Muscle of arm (tissue), 12 donors: ENCODE results near the gene PRR3. TPM values are rescaled to one million over a fixed set of nuclear protein-coding genes. Genes with fewer than 3 reads are reported as not detected.
A peak's percentile ranks its signal among the peaks of the same experiment; 100 is the strongest.

Source experiments
- DNase-seq: peaks from one replicate; pipeline ENCODE4 v3.0.0-alpha.2; 2013
- polyA plus RNA-seq, 12 donors: library from polyadenylated mRNA; unstranded; fragments of 120-200 nt; gene quantifications; one replicate each; pipeline ENCODE4 v1.2.1, GENCODE V29; 2013; ENCODE audit not compliant: insufficient read length in 12 of 12

The PRR3 gene
- polyA plus RNA-seq, 12 donors = 14.5 to 33.7 (median 22.0) TPM; not detected in 1

DNA sequence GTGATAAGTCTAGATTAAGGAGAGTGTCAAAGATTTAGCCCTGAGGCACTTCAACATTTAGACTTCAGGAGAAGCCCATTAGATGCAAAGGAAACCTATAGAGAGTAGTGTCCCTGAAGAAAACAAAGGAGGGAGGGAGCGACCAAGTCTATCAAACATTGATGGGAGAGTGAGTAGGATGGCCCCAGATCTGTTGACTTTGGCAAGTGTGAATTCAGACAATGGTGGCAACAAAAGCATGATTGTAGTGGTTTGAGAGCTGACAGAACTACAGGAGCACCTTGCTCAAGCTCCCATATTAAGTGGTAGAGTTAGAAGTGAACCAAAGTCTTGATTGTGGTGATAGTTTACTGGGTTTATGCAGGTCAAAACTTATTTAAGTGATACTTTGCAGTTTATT is 13.2 kb downstream of the PRR3 start:
- no peak for DNase-seq

DNA sequence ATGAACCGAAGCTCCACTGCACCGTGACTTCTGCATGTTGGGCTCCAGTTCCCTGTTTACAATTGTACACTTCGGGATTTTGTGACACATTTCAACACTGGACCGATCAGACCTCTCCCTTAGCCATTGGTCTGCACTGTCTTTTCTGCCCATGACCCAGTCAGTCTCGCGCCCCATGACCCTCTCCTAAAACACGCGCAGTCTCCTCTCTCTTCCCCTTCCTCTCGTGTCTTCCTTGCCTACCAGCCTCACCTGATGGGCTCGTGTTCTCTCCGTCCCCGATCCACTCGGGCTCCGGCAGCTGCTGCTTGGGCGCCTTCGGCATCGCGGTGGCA is 13.6 kb downstream of the PRR3 start:
- DNase-seq = no peak

DNA sequence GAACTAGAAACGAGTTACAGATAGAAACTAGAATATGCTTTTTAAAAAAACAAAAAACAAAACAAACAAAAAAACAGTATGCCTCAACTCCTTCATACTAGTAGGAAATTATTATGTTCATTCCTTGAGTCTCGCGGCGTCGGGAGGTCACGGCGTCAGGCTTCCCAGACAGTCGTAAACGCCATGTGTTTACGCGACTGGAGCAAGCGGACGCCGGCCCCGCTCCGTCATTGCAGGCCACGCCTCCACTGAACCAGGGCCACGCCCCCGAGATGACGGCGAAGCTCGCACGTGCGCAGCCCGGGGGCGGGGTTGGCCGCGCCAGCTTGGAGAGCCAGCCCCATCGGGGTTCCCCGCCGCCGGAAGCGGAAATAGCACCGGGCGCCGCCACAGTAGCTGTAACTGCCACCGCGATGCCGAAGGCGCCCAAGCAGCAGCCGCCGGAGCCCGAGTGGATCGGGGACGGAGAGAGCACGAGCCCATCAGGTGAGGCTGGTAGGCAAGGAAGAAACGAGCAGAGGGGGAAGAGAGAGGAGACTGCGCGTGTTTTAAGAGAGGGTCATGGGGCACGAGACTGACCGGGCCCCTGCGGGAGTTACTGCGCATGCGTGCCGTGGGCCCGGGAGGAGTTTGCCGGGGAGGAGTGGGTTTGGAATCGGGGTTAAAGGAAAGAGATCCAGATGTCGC is 14.1 kb downstream of the PRR3 start, which contains the start of gene ABCF1:
TSS of gene ABCF1 (plus strand) at position 368 of the 687 bp plus-strand sequence. CDS start at position 414, 46 bp downstream.
- DNase-seq = peak; percentile 99

DNA sequence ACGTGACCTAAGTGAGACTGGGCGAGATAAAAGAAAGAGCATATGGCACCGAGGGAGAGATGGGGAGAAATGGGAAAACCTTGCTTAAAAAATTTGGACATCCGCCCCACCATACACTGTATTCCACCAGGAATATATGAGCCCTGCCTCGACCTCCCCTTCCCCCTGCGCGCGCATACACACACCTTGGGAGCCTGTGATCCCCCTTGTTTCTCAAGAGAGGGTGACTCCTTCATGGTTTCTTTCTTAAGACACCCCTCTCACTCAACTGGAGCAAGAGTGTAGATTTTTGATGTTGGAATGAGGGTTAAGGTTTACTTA is 14.6 kb downstream of the PRR3 start:
- no peak for DNase-seq

DNA sequence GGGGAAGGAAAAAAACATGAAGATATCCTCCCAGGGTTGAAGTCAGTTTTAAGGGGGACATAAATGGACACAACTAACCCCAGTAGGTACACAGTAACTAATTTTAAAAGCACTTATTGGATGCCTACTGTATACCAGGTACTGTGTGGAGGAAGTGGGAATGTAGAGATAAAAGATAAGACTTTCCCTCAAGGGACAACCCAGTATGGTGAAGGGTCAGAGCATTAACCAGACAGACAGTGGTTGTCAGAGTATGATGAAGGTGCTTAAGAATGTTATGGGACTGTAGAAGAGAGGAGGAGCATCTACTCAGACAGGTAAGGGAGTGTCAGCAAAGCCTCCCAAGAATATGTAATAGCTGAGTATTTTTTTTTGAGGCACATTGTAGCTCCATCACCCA is 15.1 kb downstream of the PRR3 start:
- DNase-seq = no peak

DNA sequence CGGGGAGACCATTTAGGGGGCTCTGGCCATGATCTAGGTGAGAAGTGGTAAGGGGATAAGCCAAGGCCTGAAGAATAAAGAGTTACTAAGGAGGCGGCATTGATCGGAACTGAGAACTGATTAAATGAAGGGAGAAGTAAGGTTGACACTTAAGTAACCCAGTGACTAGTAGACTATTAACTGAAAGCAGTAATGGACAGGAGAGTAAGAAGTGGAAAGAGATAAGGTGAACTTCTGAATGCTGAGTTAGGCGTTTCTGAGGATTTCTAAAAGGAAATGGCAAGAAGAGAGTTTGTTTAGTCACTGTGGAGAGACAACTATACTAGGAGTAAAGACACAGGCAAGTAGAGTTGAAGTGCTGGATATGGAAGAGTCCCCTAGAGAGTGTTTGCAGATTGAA is 16.0 kb downstream of the PRR3 start:
- DNase-seq = no peak

DNA sequence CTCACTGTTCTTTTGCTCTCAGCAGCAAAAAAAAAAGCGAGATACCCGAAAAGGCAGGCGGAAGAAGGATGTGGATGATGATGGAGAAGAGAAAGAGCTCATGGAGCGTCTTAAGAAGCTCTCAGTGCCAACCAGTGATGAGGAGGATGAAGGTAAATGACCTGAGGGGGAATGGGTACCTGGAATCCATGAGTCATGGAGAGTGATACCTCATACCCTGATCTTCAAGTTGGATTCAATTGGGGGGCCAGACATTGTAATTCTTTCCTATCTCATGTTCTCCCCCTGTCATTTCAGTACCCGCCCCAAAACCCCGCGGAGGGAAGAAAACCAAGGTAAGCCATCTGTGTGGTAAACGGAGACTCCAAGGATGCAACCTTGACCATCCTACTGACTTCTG is 21.0 kb downstream of the PRR3 start:
- DNase-seq = no peak

DNA sequence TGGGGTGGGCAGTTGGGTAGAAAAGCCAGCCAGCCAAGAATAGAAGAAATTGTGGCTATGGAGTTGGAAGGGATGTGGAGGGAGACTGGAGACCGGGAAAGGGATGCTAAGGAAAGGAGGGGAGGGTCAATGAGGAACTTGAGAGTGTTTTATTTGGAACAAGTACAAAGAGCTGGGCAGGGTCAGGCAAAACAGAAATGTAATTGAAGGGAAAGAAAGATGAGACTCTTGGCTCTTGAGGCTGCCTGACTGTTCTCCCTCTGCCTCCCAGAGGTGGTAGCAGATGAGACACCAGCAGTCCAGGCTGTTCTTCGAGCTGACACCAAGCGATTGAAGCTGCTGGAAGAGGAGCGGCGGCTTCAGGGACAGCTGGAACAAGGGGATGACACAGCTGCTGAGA is 26.8 kb downstream of the PRR3 start:
- no peak for DNase-seq

DNA sequence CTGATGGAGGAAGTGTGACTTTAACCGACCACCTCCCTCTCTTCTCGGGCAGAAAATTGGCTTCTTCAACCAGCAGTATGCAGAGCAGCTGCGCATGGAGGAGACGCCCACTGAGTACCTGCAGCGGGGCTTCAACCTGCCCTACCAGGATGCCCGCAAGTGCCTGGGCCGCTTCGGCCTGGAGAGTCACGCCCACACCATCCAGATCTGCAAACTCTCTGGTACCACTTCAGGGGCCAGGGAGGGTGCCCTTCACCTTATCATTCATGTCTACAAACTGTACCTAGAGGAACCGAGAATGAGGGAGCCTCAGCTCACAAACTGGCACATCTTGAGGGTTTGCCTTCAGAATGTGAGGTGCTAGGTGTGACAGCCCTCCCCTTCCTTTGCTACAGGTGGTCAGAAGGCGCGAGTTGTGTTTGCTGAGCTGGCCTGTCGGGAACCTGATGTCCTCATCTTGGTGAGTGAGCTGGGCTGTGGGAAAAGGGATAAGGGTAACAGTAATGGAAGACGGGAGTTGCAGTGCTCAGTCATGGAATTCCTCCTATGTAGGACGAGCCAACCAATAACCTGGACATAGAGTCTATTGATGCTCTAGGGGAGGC is 32.8 kb downstream of the PRR3 start:
- DNase-seq = no peak

DNA sequence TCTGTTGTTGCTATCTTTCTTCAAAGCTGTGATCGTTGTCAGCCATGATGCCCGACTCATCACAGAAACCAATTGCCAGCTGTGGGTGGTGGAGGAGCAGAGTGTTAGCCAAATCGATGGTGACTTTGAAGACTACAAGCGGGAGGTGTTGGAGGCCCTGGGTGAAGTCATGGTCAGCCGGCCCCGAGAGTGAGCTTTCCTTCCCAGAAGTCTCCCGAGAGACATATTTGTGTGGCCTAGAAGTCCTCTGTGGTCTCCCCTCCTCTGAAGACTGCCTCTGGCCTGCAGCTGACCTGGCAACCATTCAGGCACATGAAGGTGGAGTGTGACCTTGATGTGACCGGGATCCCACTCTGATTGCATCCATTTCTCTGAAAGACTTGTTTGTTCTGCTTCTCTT is 33.4 kb downstream of the PRR3 start:
- DNase-seq = no peak

DNA sequence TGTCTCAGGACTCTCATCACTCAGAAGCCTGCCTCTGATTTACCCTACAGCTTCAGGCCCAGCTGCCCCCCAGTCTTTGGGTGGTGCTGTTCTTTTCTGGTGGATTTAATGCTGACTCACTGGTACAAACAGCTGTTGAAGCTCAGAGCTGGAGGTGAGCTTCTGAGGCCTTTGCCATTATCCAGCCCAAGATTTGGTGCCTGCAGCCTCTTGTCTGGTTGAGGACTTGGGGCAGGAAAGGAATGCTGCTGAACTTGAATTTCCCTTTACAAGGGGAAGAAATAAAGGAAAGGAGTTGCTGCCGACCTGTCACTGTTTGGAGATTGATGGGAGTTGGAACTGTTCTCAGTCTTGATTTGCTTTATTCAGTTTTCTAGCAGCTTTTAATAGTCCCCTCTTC is 33.9 kb downstream of the PRR3 start:
- DNase-seq = no peak

DNA sequence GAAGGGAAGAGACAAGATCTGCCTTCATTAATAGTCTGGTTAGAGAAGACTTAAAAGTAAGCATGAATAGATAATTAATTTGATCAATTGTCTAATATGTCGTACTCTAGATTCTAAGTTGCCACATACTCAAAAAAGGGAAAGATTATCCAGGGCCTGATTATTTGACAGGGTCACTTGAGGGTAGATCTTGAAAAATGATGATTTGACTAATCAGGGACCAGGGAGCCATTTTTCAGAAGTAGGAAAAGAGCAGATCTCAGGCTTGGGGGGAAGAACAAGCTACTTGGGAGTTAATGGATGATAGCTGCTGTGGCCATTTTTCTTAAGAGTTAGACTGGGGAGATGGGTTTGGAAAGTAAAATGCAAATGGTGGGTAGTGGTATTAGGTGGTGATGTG is 35.2 kb downstream of the PRR3 start:
- no peak for DNase-seq

DNA sequence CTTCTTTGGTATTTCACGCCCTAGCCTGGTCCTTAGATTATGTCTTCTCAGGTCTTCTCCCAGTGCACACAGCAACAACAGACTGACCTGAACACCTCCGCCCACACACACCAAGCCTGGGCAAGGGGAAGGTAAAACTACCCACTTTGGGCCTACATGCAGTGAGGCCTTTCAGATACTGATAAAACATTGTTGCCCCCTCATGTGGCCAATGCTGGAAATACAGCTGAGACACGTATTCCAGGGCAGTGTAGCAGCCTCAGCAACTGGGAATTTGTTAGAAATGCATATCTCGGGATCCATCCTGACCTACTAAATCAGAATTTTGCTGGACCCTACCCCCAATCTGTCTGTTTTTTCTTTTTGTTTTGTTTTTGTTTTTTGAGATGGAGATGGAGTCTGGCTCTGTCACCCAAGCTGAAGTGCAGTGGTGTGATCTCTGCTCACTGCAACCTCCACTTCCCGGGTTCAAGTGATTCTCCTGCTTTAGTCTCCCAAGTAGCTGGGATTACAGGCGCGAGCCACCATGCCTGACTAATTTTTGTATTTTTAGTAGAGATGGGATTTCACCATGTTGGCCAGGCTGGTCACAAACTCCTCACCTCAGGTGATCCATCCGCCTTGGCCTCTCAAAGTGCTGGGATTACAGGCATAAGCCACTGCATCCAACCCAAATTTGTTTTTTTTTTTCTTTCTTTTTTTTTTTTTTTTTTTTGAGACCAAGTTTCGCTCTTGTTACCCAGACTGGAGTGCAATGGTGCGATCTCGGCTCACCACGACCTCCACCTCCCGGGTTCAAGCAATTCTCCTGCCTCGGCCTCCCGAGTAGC is 40.4 kb downstream of the PRR3 start:
- DNase-seq = peak; percentile 73

DNA sequence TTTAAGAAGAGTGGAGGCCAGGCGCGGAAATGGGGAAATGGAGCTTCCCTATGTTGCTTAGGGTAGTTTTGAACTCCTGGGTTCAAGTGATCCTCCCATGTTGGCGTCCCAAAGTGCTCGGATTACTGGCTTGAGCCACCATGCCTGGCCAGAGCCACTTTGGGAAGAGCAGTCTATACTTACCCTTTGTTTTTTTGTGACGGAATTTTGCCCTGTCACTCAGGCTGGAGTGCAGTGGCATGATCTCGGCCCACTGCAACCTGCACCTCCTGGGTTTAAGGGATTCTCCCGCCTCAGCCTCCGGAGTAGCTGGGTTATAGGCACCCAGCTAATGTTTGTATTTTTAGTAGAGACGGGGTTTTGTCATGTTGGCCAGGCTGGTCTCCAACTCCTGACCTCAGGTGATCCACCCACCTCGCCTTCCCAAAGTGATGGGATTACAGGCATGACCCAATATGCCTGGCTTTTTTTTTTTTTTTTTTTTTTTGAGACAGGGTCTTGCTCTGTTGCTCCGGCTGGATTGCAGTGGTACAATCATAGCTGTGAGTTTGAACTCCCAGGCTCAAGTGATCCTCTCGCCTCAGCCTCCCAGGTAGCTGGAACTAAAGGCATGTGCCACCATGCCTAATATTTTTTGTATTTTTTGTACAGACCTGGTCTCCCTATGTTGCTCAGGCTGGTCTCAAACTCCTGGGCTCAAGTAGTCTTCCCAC is 42.0 kb downstream of the PRR3 start:
- DNase-seq = no peak

DNA sequence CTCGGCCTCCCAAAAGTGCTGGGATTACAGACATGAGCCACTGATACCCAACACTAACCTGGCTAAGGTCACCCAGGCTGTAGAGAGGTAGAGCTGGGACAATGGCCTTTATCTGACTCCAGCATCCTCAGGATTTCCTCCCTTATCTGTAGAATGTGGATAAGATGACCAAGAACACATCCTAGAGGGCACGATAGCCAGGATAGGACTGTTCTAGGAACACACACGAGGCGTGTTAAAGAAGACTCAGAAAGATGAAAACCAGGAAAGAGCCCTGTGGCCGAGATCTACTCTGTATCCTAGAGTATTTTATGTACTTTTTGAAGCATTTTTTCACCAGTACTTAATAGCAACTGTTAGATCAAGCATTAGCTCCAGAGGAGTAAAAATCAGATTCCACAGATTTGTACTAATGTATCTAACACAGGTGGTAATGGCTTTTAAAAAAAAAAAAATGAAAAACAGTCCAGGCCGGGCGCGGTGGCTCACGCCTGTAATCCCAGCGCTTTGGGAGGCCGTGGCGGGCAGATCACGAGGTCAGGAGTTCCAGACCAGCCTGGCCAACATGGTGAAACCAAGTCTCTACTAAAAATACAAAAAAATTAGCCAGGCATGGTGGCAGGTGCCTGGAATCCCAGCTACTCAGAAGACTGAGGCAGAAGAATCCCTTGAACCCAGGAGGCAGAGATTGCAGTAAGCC is 42.7 kb downstream of the PRR3 start:
- DNase-seq = no peak

DNA sequence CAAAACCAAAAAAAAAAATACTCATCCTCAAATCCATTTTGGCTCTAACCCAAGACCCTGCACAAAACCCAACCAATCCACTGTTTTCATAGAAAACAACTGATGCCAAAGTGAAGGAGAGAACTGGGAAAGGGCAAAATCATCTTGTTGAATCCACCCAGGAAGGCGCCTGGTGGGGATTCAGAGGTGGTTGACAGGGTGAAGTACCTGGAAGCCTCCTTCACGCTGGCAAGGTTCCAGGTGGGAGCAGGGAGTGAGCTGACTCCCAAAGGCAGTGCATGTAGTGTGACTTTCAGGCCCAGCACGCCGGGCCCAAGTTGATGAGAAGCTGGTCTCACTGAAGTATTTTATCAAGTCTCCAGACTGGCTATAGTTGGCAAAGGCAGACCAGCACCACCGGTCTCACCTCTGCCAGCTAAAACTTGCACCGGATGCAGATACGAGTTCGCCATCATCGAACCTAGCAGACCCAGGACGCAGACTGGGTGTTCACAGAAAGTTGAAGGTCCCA is 43.4 kb downstream of the PRR3 start:
- no peak for DNase-seq

DNA sequence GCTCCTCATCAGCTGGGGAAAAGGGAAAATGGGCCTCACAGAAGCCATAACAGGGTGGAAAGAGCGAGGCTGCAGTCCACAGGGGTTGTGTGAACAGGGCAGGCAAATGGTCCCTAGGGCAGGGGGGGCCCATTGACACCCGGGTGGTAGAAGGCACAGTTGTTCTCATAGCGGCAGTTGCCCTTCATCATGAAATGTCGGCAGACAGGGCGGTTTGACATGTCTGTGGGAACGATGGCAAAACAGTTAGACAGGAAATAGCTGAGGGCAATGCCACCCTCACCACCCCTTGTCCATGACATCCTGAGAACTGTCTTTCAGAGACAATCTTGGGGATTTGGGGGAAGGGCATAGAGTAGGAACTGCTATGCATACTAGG is 44.3 kb downstream of the PRR3 start:
- no peak for DNase-seq

DNA sequence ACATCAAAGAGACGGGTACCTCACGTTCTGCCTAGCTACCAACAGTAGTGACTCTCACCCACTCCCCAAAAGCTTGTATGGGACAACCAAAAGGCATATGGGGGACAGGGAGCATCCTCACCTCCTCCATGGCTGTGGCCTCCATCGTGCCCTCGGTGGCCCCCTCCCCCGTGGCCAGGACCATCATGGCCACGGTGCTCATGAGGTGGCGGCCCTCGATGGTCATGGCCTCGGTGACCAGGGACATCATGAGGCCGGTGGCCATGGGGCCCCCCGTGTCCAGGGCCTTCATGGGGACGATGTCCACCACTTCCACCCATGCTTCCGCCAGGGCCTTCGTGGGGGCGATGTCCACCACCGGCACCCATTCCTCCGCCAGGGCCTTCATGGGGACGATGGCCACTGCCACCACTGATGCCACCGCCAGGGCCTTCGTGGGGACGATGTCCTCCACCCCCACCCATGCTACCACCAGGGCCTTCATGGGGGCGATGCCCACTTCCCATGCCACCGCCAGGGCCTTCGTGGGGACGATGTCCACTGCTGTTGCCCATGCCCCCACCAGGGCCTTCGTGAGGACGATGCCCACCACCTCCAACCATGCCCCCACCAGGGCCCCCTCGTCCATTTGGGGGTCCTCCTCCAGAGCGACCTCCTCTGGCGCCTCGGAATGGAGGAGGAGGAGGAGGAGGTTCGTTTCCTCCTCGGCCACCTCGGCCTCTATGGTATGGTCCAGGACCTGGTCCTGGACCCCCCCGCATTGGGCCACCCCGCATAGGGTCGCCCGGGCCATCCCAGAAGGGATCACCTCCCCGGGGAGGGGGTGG is 44.9 kb downstream of the PRR3 start:
- DNase-seq = no peak

DNA sequence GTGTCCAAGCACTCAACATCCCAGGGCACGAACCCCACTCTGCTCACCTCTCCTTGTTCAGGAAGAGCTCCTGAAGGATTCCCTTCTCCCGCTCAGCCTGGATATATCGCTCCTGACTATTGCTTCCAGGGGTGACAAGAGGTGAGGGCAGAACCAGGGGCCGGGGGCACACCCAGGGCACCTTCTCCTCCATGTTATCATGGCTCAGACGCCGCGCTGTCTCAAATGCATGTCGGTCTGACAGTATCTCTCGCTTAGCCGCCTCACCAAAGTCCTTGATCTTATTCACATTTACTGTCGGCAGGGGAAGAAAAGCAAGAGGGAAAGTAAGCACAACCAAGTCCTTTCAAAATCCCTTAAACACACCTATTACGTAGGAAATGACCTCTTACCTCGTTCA is 46.9 kb downstream of the PRR3 start:
- DNase-seq = no peak

DNA sequence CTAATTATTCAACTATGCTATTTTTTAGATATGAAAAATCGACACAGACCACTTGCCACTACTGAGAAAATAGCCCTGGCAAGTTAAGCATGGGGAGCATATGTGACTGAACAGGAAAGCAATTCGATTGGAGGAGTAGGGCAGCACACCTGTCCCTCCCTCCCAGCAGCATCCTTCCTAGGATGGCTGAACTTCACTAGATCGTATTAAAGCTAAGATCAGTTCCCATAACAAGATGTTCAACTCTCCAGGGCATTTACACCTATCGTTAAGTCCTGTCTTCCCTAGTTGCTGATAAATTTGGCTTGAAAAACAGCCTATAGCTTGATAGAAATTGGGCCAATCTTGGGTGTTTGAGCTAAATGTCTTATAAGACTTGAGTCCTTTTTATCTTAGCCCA is 53.0 kb downstream of the PRR3 start:
- DNase-seq = no peak
